IMR-90 (cell line): Measurements from ENCODE around the gene GSTT2B. TPM values are rescaled to one million over a fixed set of nuclear protein-coding genes. Genes with fewer than 3 reads are reported as not detected.

Experiments used
- ATAC-seq: fragments of 200-7000 bp; cut with Tn5 transposase; 2 replicates; pipeline ENCODE4 v1.9.1; 2020; ENCODE audit warnings: low read depth, mild to moderate bottlenecking, moderate library complexity
- BruUV-seq: library from RNA; stranded (reverse); fragments of 400-500 nt; replicated peaks from 2 replicates; lab custom pipeline; 2021; lab: Mats Ljungman, UMichigan
- CTCF ChIA-PET: fragments of 300-600 bp; formaldehyde crosslinking; extraction: SDS; loops from one replicate; lab custom pipeline; 2021; ENCODE audit warnings: antibody characterized with exemption; lab: Yijun Ruan, JAX
- POLR2A ChIA-PET: fragments of 300-600 bp; sonication (Branson Sonifier 250); formaldehyde crosslinking; loops from one replicate; lab custom pipeline; 2022; ENCODE audit warnings: antibody characterized with exemption; ENCODE audit not compliant: unreplicated experiment; lab: Charles Lee
- DNase-seq: peaks from one replicate; pipeline ENCODE4 v3.0.0; 2013
- H2AFZ ChIP-seq: replicated peaks from 2 replicates; pipeline ENCODE3; 2013; ENCODE audit warnings: low read length, mild to moderate bottlenecking; ENCODE audit not compliant: poor library complexity
- H2AK5ac ChIP-seq: 2 replicates; pipeline ENCODE4 v1.6.1; 2013; ENCODE audit warnings: low read depth, low read length, inconsistent platforms
- H2AK9ac ChIP-seq: replicated peaks from 2 replicates; pipeline ENCODE3; 2013; ENCODE audit warnings: mild to moderate bottlenecking, low read depth, low read length, moderate library complexity; ENCODE audit not compliant: poor library complexity
- H2BK120ac ChIP-seq: 2 replicates; pipeline ENCODE4 v1.6.1; 2013; ENCODE audit warnings: low read depth, low read length, inconsistent platforms
- H2BK15ac ChIP-seq: 3 replicates; pipeline ENCODE4 v1.6.1; 2013; ENCODE audit warnings: low read depth, low read length, inconsistent platforms
- H2BK20ac ChIP-seq: 2 replicates; pipeline ENCODE4 v1.6.1; 2013; ENCODE audit warnings: low read depth, mild to moderate bottlenecking, inconsistent platforms, low read length, moderate library complexity
- H2BK5ac ChIP-seq: 2 replicates; pipeline ENCODE4 v1.6.1; 2013; ENCODE audit warnings: mild to moderate bottlenecking, low read depth, low read length, inconsistent platforms; ENCODE audit not compliant: poor library complexity, severe bottlenecking
- H3K14ac ChIP-seq: replicated peaks from 2 replicates; pipeline ENCODE4 v1.6.1; 2013; ENCODE audit warnings: low read depth, low read length, inconsistent platforms
- H3K18ac ChIP-seq: 2 replicates; pipeline ENCODE4 v1.6.1; 2013; ENCODE audit warnings: low read depth, low read length, control low read depth
- H3K23ac ChIP-seq: 2 replicates; pipeline ENCODE4 v1.6.1; 2013; ENCODE audit warnings: low read depth, low read length, inconsistent platforms
- H3K27ac ChIP-seq: 2 replicates; pipeline ENCODE4 v1.5.1; 2013; ENCODE audit warnings: mild to moderate bottlenecking, control low read depth, low read length; ENCODE audit not compliant: insufficient read depth
- H3K27me3 ChIP-seq: 2 replicates; pipeline ENCODE4 v1.6.1; 2013; ENCODE audit warnings: low read length; ENCODE audit not compliant: control insufficient read depth, insufficient read depth
- H3K36me3 ChIP-seq: 2 replicates; pipeline ENCODE4 v1.6.1; 2013; ENCODE audit warnings: low read length, mixed read lengths; ENCODE audit not compliant: control insufficient read depth, insufficient read depth
- H3K4ac ChIP-seq: 2 replicates; pipeline ENCODE4 v1.6.1; 2013; ENCODE audit warnings: low read depth, low read length, inconsistent platforms
- H3K4me1 ChIP-seq: 2 replicates; pipeline ENCODE4 v1.6.1; 2013; ENCODE audit warnings: low read length, mixed read lengths; ENCODE audit not compliant: control insufficient read depth, insufficient read depth
- H3K4me2 ChIP-seq: 2 replicates; pipeline ENCODE4 v1.6.1; 2013; ENCODE audit warnings: low read depth, mild to moderate bottlenecking, control low read depth, low read length, moderate library complexity
- H3K4me3 ChIP-seq: 2 replicates; pipeline ENCODE4 v1.5.1; 2013; ENCODE audit warnings: low read depth, mild to moderate bottlenecking, control low read depth, low read length, moderate library complexity; ENCODE audit not compliant: insufficient read depth
- H3K56ac ChIP-seq: 2 replicates; pipeline ENCODE4 v1.6.1; 2013; ENCODE audit warnings: low read length, inconsistent platforms; ENCODE audit not compliant: insufficient read depth; ENCODE audit errors: extremely low read depth
- H3K79me1 ChIP-seq, 2 experiments: 2 replicates each; pipeline ENCODE4 v1.6.1; 2013; ENCODE audit warnings: low read length in 2 of 2, inconsistent platforms in 1 of 2, low read depth in 1 of 2
- H3K9ac ChIP-seq: 2 replicates; pipeline ENCODE4 v1.6.1; 2013; ENCODE audit warnings: low read depth, low read length, control low read depth
- H3K9me1 ChIP-seq: 2 replicates; pipeline ENCODE4 v1.6.1; 2013; ENCODE audit warnings: low read length, inconsistent platforms; ENCODE audit not compliant: insufficient read depth
- H3K9me3 ChIP-seq: 2 replicates; pipeline ENCODE4 v1.6.1; 2013; ENCODE audit warnings: low read length; ENCODE audit not compliant: control insufficient read depth, insufficient read depth
- H4K20me1 ChIP-seq: 2 replicates; pipeline ENCODE4 v1.6.1; 2013; ENCODE audit warnings: low read length, inconsistent platforms; ENCODE audit not compliant: insufficient read depth
- H4K5ac ChIP-seq: 2 replicates; pipeline ENCODE4 v1.6.1; 2013; ENCODE audit warnings: mild to moderate bottlenecking, low read depth, low read length, control low read depth
- H4K8ac ChIP-seq, 2 experiments: 2 replicates each; pipeline ENCODE4 v1.6.1; 2013; ENCODE audit warnings: low read depth in 2 of 2, low read length in 2 of 2, control low read depth in 1 of 2, inconsistent platforms in 1 of 2
- H4K91ac ChIP-seq: 2 replicates; pipeline ENCODE4 v1.6.1; 2013; ENCODE audit warnings: low read depth, low read length, inconsistent platforms; ENCODE audit not compliant: insufficient read depth
- CEBPB ChIP-seq: IDR thresholded peaks from 2 replicates; pipeline ENCODE4 v1.6.1; 2012; ENCODE audit warnings: low read depth, low read length, improper control_type of control experiment
- FOS ChIP-seq: fragments of 150-350 bp; IDR thresholded peaks from 2 replicates; pipeline ENCODE4 v1.6.1; 2016; ENCODE audit warnings: low read depth, low read length
- MAZ ChIP-seq: IDR thresholded peaks from 2 replicates; pipeline ENCODE4 v1.6.1; 2012; ENCODE audit warnings: low read depth, mild to moderate bottlenecking, low read length, improper control_type of control experiment, moderate library complexity, borderline replicate concordance
- WGBS, 2 experiments: methylation state at CpG; one replicate each; pipeline versions ENCODE4 v1.1.5 to v1.1.7; 2013; ENCODE audit warnings: missing lambda C conversion rate in 2 of 2; ENCODE audit not compliant: insufficient read length in 1 of 2; ENCODE audit errors: extremely low coverage in 2 of 2; 5-methylcytosine and 5-hydroxymethylcytosine counted together
- dilution Hi-C: fragments of 300-500 bp; cut with HindIII; formaldehyde crosslinking; loops from one replicate; pipeline ENCODE4 v1.14.3; 2018; ENCODE audit warnings: low sequenced_read_pairs; ENCODE audit not compliant: unreplicated experiment
- in situ Hi-C: fragments of 300-500 bp; cut with MboI; formaldehyde crosslinking; loops from 3 replicates; pipeline ENCODE4 v1.14.3; 2019; ENCODE audit warnings: low sequenced_read_pairs, inconsistent platforms, mixed read lengths
- intact Hi-C: fragments of 100-400 bp; cut with micrococcal nuclease; formaldehyde crosslinking; loops from 2 replicates; pipeline ENCODE4 v1.10.0; 2022
- polyA plus RNA-seq, 3 experiments: library from polyadenylated mRNA; depleted of rRNA; stranded (reverse); fragments of >200 nt; gene quantifications; 2 replicates each; pipeline ENCODE4 v1.2.3, GENCODE V29; 2012; ENCODE audit warnings: low replicate concordance in 1 of 3
- total RNA-seq: library from RNA; depleted of rRNA; stranded (reverse); fragments of >200 nt; gene quantifications from 2 replicates; pipeline ENCODE4 v1.2.3, GENCODE V29; 2012

The GSTT2B gene
- total and polyA plus RNA-seq, 2 of the 4 experiments (the other 2 are of a cell fraction): 15.1 to 77.0 TPM

GRCh38 chr22:24006207-24006913 is 45.4 kb upstream of the GSTT2B start:
- no peak overlapping the region for H3K56ac ChIP-seq
- H2BK20ac ChIP-seq: no peak overlapping the region
- H3K14ac ChIP-seq: no peak overlapping the region
- WGBS, 2 experiments: 88% methylated on average over 2 of the region's 10 CpGs; no CpG with 5 or more reads in 1 of the 2 experiments
- no peak overlapping the region for H3K4me2 ChIP-seq
- dilution Hi-C loops: no loop called here
- DNase-seq (no peak), ATAC-seq (no peak)
- peaks cover 0 to under 1% of the 10 kb centered on the region in 2 experiments; a peak in 2 of 4 replicates for H3K79me1 ChIP-seq
- TF ChIP-seq MAZ (no peak), CEBPB (no peak), FOS (no peak)
- no peak overlapping the region for H2AK5ac ChIP-seq
- H2AK9ac ChIP-seq: no peak overlapping the region
- no peak overlapping the region for H2AFZ ChIP-seq
- no peak overlapping the region for H3K4ac ChIP-seq
- H3K9me1 ChIP-seq: no peaks in the 10 kb centered on the region
- no peak overlapping the region for H2BK15ac ChIP-seq
- no peak overlapping the region for H4K8ac ChIP-seq
- H2BK120ac ChIP-seq: no peak overlapping the region
- H3K27me3 ChIP-seq: no peaks in the 10 kb centered on the region; the same call in 1 of the 2 replicates
- no TSS peak for BruUV-seq
- H3K9ac ChIP-seq: no peak overlapping the region
- no peak overlapping the region for H3K23ac ChIP-seq
- ChIA-PET CTCF (no interaction called here), POLR2A (no interaction called here)
- in situ Hi-C loops: no loop called here
- H3K4me3 ChIP-seq: no peak overlapping the region
- no peak overlapping the region for H3K18ac ChIP-seq
- H3K27ac ChIP-seq: no peak overlapping the region
- H3K9me3 ChIP-seq: no peaks in the 10 kb centered on the region
- H4K91ac ChIP-seq: no peak overlapping the region
- H4K20me1 ChIP-seq: no peaks in the 10 kb centered on the region
- no peaks in the 10 kb centered on the region for H3K36me3 ChIP-seq
- H3K4me1 ChIP-seq: no peaks in the 10 kb centered on the region
- no peak overlapping the region for H2BK5ac ChIP-seq
- intact Hi-C loops: no loop called here
- no peak overlapping the region for H4K5ac ChIP-seq
